ENCODE measurements around the gene BCL6B.

Gene BCL6B

GRCh38 chr17:7077911-7078546 is 55.2 kb downstream of the BCL6B start:
- H3K27ac ChIP-seq = no peak overlapping the region
- TF ChIP-seq, protein P1, sequence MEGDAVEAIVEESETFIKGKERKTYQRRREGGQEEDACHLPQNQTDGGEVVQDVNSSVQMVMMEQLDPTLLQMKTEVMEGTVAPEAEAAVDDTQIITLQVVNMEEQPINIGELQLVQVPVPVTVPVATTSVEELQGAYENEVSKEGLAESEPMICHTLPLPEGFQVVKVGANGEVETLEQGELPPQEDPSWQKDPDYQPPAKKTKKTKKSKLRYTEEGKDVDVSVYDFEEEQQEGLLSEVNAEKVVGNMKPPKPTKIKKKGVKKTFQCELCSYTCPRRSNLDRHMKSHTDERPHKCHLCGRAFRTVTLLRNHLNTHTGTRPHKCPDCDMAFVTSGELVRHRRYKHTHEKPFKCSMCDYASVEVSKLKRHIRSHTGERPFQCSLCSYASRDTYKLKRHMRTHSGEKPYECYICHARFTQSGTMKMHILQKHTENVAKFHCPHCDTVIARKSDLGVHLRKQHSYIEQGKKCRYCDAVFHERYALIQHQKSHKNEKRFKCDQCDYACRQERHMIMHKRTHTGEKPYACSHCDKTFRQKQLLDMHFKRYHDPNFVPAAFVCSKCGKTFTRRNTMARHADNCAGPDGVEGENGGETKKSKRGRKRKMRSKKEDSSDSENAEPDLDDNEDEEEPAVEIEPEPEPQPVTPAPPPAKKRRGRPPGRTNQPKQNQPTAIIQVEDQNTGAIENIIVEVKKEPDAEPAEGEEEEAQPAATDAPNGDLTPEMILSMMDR (conservative IDR thresholded peaks at IDR 0.05) = no peak
- no peak for TF ChIP-seq ZFX (IDR thresholded peaks at IDR 0.05)

- no peak for TF ChIP-seq ZFX (IDR thresholded peaks at IDR 0.05)
- TF ChIP-seq, protein P1 (conservative IDR thresholded peaks at IDR 0.05) = no peak
These were observed 55.9 kb downstream of the BCL6B start for GRCh38 chr17:7078711-7079110.

More at GRCh38 chr17:7078711-7079110, 55.9 kb downstream of the BCL6B start:
- H3K27ac ChIP-seq = no peak overlapping the region
